ENCODE results near the gene ZNF611. TPM values are rescaled to one million over a fixed set of nuclear protein-coding genes. Genes with fewer than 3 reads are reported as not detected.

The ZNF611 gene
- total and polyA plus RNA-seq, 9 of the 15 experiments (the other 6 are each of a cell fraction or from before 2014, with no cell fraction given), result 3.7 to 29.6 (median 12.8) TPM

DNA sequence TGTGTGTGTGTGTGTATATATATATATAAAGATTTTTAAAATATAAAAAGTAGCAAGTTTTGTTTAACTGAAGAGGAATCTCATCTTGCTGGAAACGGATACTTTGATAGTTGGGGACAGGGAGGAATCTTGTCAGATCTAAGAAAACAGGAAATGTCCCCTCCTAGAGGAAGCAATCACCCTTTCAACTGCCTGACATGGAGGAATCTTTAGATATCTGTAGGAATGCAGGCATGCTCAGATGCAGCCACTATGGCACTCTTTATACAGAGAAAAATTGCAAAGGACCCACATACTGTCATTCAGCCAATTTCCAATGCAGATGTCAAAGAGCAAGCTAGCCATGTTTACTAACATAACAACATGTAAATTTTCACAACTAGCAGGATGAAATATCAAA, 38.8 kb downstream of the ZNF611 start:
- no peaks in the 10 kb centered on the region for H3K36me3 ChIP-seq (ENCODE audit: control insufficient read depth, insufficient read depth, low read length)
- no peak for ATAC-seq
- no peak overlapping the region for H3K4me3 ChIP-seq
- DNase-seq (ENCODE audit: extremely low read depth in 1 of 4, low spot score in 3 of 4), result peak in 2 of 4 experiments; percentile 10 to 11
- FAIRE-seq, result no peak
- no peak overlapping the region for H3K4me2 ChIP-seq (ENCODE audit: insufficient read depth, low read length)
- WGBS (ENCODE audit: insufficient coverage, low coverage, missing lambda C conversion rate), result 29% methylated on average over 1 of the region's 1 CpG
- H2AFZ ChIP-seq (ENCODE audit: low read depth, low read length), result no peak overlapping the region
- POLR2A ChIA-PET, result interaction anchor here (0.7 kb wide), 1 partner anchor 71 kb away, joined by 3 read pairs; no protein-coding TSS in a partner anchor
- no peaks in the 10 kb centered on the region for H4K20me1 ChIP-seq (replicated peaks; ENCODE audit: control insufficient read depth, insufficient read depth, low read length)
- intact Hi-C loops (cut with micrococcal nuclease), result loop anchor here (10.0 kb wide), 1 partner anchor 171 kb away; the partner anchor contains the start of gene ZNF808
- no peaks in the 10 kb centered on the region for H3K9me1 ChIP-seq (ENCODE audit: control insufficient read depth, insufficient read depth, low read length)
- H3K4me1 ChIP-seq (replicated peaks in 1 of 2; ENCODE audit: control insufficient read depth in 2 of 2, insufficient read depth in 2 of 2, low read length in 2 of 2), result peaks cover 19 to 23% of the 10 kb centered on the region in 2 experiments
- peaks cover 3% of the 10 kb centered on the region; the same call in 1 of the 2 replicates for H3K9me3 ChIP-seq (replicated peaks; ENCODE audit: control insufficient read depth, insufficient read depth, low read depth, low read length)
- H3K9ac ChIP-seq (ENCODE audit: insufficient read depth in 1 of 2, low read depth in 2 of 2, low read length in 2 of 2), result no peak overlapping the region
- TF ChIP-seq ILK (tag; IDR thresholded peaks at IDR 0.05; ENCODE audit: borderline replicate concordance, low read depth), result no peak
- TF ChIP-seq SRSF7 (optimal IDR thresholded peaks at IDR 0.05; ENCODE audit: low read depth, low read length), result no peak
- no peak for TF ChIP-seq TSC22D4 (tag; IDR thresholded peaks at IDR 0.05)
- TF ChIP-seq ZKSCAN3 (CRISPR knock-in tag; IDR thresholded peaks at IDR 0.05), result no peak
- CTCF ChIA-PET (ENCODE audit: low intra/inter-chr PET ratio), result no interaction called here
- no peaks in the 10 kb centered on the region for H3K79me2 ChIP-seq (ENCODE audit: control insufficient read depth, insufficient read depth, low read length)
- no TSS peak for BruUV-seq (replicated peaks)
- H3K27ac ChIP-seq (ENCODE audit: extremely low read depth, low read depth, low read length), result no peak overlapping the region
- H3K27me3 ChIP-seq (ENCODE audit: control insufficient read depth in 2 of 2, insufficient read depth in 2 of 2, low read length in 2 of 2), result no peaks in the 10 kb centered on the region
- in situ Hi-C loops (cut with MboI), result no loop called here

DNA sequence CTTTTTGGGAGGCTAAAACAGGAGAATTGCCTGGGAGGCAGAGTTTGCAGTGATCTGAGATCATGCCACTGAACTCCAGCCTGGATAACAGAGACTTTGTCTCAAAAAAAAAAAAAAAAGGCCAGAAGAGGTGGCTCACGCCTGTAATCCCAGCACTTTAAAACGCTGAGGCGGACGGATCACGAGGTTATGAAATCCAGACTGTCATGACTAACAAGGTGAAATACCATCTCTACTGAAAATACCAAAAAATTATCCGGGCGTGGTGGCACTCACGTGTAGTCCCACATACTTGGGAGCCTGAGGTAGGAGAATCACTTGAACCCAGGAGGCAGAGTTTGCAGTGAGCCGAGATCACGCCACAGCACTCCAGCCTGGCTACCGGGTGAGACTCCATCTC, 39.9 kb downstream of the ZNF611 start:
- intact Hi-C loops (cut with micrococcal nuclease), result loop anchor here (10.0 kb wide), 1 partner anchor 170 kb away; the partner anchor contains the start of gene ZNF808
- no TSS peak for BruUV-seq (replicated peaks)
- DNase-seq (ENCODE audit: extremely low read depth in 1 of 4, low spot score in 3 of 4) (no peak), FAIRE-seq (no peak), ATAC-seq (no peak)
- no peaks in the 10 kb centered on the region for H4K20me1 ChIP-seq (replicated peaks; ENCODE audit: control insufficient read depth, insufficient read depth, low read length)
- H3K9ac ChIP-seq (ENCODE audit: insufficient read depth in 1 of 2, low read depth in 2 of 2, low read length in 2 of 2), result no peak overlapping the region
- no peaks in the 10 kb centered on the region for H3K36me3 ChIP-seq (ENCODE audit: control insufficient read depth, insufficient read depth, low read length)
- no peaks in the 10 kb centered on the region for H3K27me3 ChIP-seq (ENCODE audit: control insufficient read depth in 2 of 2, insufficient read depth in 2 of 2, low read length in 2 of 2)
- H2AFZ ChIP-seq (ENCODE audit: low read depth, low read length), result no peak overlapping the region
- CTCF ChIA-PET (ENCODE audit: low intra/inter-chr PET ratio), result no interaction called here
- H3K9me3 ChIP-seq (replicated peaks; ENCODE audit: control insufficient read depth, insufficient read depth, low read depth, low read length), result peaks cover 3% of the 10 kb centered on the region; the same call in 1 of the 2 replicates
- no peak overlapping the region for H3K4me2 ChIP-seq (ENCODE audit: insufficient read depth, low read length)
- H3K4me3 ChIP-seq, result no peak overlapping the region
- no peak overlapping the region for H3K27ac ChIP-seq (ENCODE audit: extremely low read depth, low read depth, low read length)
- 98% methylated on average over 9 of the region's 11 CpGs for WGBS (ENCODE audit: insufficient coverage, low coverage, missing lambda C conversion rate)
- POLR2A ChIA-PET, result no interaction called here
- TF ChIP-seq ZNF316 (IDR thresholded peaks at IDR 0.05) (peak; percentile 44), NFIX (CRISPR knock-in tag; IDR thresholded peaks at IDR 0.05; ENCODE audit: low read depth) (no peak), ZBTB8A (IDR thresholded peaks at IDR 0.05; ENCODE audit: partially characterized antibody) (no peak)
- TF ChIP-seq, protein P1, sequence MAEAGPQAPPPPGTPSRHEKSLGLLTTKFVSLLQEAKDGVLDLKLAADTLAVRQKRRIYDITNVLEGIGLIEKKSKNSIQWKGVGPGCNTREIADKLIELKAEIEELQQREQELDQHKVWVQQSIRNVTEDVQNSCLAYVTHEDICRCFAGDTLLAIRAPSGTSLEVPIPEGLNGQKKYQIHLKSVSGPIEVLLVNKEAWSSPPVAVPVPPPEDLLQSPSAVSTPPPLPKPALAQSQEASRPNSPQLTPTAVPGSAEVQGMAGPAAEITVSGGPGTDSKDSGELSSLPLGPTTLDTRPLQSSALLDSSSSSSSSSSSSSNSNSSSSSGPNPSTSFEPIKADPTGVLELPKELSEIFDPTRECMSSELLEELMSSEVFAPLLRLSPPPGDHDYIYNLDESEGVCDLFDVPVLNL (CRISPR knock-in tag; IDR thresholded peaks at IDR 0.05; ENCODE audit: low read depth), result no peak
- H3K4me1 ChIP-seq (replicated peaks in 1 of 2; ENCODE audit: control insufficient read depth in 2 of 2, insufficient read depth in 2 of 2, low read length in 2 of 2), result peaks cover 19 to 28% of the 10 kb centered on the region in 2 experiments
- H3K9me1 ChIP-seq (ENCODE audit: control insufficient read depth, insufficient read depth, low read length), result no peaks in the 10 kb centered on the region
- in situ Hi-C loops (cut with MboI), result no loop called here
- H3K79me2 ChIP-seq (ENCODE audit: control insufficient read depth, insufficient read depth, low read length), result peaks cover 4% of the 10 kb centered on the region

Data from K562 (cell line).